ENCODE results near the gene RNF169.

The RNF169 gene

DNA sequence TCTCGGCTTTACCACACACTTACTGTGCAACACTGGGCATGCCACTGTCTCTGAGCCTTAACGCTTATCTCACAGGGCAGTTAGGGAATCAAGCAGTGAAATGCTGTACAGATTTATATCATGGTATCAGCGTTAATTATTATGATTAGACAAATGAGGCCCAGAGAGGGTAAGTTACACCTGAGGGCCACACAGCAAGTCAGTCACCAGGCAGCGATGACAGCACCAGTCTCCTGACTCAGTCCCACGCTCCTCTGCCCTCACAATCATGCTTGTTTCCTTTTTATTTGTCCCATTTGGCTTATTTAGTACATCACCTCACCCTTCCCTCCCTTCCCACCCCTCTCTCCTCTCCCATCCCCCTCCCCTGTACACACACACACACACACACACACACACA is 29.6 kb upstream of the RNF169 start:
- TF ChIP-seq, protein P1, sequence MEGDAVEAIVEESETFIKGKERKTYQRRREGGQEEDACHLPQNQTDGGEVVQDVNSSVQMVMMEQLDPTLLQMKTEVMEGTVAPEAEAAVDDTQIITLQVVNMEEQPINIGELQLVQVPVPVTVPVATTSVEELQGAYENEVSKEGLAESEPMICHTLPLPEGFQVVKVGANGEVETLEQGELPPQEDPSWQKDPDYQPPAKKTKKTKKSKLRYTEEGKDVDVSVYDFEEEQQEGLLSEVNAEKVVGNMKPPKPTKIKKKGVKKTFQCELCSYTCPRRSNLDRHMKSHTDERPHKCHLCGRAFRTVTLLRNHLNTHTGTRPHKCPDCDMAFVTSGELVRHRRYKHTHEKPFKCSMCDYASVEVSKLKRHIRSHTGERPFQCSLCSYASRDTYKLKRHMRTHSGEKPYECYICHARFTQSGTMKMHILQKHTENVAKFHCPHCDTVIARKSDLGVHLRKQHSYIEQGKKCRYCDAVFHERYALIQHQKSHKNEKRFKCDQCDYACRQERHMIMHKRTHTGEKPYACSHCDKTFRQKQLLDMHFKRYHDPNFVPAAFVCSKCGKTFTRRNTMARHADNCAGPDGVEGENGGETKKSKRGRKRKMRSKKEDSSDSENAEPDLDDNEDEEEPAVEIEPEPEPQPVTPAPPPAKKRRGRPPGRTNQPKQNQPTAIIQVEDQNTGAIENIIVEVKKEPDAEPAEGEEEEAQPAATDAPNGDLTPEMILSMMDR (conservative IDR thresholded peaks at IDR 0.05; ENCODE audit: low read length), result no peak
- no peak overlapping the region for H3K4me3 ChIP-seq (ENCODE audit: low read length)
- DNase-seq (ENCODE audit: low read depth), result no peak

DNA sequence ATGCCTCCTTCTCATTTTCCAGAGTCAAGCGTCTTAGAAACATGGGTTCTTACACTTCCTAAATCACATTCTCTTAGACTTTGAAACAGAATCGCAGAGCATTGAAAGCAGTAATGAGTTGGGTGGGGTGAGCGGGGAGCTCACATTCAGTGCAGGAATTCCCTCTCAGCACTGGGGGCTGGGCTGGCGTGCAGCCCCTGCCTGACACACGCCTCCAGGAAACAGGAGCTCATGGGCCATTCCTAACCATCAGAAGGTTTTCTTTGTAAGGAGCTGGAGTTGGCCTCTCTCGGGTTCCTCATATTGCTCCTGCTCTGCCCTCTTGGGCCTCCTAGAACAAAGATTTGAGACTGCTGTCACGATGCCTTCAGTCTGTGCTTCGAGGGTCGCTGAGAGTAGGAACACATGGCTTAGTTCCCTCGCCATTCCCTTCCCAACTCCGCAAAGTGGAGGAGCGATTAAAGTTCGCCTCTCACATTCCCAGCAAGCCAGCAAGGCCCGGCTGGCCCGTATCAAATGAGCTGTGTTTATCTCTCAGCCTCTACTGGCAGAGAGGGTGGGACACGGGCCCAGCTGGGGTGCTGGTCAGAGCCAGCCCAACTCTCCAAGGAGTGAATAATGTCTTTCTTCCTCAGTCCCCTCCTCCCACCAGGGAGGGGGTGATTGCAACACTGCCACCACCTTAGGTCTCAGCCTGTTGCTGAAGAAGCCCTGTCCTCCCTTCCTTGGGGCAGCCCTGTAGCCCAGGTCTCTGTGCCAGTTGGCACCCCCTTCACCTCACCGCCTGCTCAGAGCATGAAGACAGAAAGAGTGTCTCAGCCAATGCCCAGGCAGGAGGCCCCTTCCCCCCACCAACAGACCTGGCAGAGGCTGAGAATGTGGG is 27.8 kb upstream of the RNF169 start:
- TF ChIP-seq, protein P1 (conservative IDR thresholded peaks at IDR 0.05; ENCODE audit: low read length), result no peak
- peak; percentile 26 for DNase-seq (ENCODE audit: low read depth)
- H3K4me3 ChIP-seq (ENCODE audit: low read length), result no peak overlapping the region

DNA sequence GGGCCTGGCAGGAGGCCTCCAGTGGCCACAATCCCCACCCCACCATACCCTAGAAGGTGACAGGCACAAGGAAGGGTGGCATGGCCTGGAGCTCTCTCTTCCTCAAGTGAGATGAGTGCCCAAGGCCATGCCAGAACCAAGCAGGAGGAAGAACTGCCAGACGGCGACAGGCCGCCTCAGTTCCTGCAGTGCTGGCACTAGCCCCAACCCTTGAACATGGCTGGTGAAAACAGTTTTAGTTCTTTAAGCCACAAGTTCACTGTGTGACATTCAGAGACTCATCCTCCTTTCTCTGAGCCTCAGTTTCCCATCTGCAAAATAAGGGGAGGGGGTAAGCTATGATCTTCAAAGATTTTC is 27.2 kb upstream of the RNF169 start:
- TF ChIP-seq, protein P1 (conservative IDR thresholded peaks at IDR 0.05; ENCODE audit: low read length), result no peak
- no peak for DNase-seq (ENCODE audit: low read depth)
- no peak overlapping the region for H3K4me3 ChIP-seq (ENCODE audit: low read length)

DNA sequence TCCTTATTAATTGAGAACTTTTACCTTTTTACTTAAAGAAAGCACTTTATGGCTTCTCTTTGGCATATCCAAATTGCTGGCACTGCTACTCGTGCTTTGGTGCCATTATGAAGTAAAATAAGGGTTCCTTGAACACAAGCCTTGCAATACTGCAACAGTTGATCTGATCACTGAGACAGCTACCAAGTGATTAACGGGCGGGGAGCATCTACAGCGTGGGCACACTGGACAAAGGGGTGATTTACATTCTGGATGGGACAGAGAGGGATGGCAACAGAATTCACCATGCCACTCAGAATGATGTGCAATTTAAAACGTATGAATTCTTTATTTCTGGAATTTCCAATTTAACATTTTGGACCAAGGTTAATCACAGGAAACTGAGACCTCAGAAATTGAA is 25.1 kb upstream of the RNF169 start:
- no peak for DNase-seq (ENCODE audit: low read depth)
- TF ChIP-seq, protein P1 (conservative IDR thresholded peaks at IDR 0.05; ENCODE audit: low read length), result no peak
- H3K4me3 ChIP-seq (ENCODE audit: low read length), result no peak overlapping the region

DNA sequence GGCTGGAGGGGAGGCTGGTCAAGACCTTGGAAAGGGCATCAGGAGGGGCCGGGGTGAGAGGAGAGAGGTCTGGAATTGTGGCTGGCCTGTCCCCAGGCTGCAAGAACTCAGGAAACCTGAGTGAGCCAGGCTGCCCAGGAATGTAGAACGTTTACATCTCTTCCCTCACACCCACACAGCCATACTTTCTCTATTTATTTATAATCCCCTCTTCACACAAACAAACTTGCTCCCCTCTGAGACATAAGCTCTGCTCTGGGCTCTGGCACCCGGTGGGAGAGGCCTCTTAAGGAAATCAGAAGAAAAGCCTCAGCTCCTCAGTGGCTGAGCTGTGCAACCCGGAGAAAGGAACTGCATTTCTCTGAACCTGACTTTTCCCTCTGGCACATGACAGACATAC is 22.9 kb upstream of the RNF169 start:
- H3K4me3 ChIP-seq (ENCODE audit: low read length), result no peak overlapping the region
- DNase-seq (ENCODE audit: low read depth), result no peak
- TF ChIP-seq, protein P1 (conservative IDR thresholded peaks at IDR 0.05; ENCODE audit: low read length), result no peak

DNA sequence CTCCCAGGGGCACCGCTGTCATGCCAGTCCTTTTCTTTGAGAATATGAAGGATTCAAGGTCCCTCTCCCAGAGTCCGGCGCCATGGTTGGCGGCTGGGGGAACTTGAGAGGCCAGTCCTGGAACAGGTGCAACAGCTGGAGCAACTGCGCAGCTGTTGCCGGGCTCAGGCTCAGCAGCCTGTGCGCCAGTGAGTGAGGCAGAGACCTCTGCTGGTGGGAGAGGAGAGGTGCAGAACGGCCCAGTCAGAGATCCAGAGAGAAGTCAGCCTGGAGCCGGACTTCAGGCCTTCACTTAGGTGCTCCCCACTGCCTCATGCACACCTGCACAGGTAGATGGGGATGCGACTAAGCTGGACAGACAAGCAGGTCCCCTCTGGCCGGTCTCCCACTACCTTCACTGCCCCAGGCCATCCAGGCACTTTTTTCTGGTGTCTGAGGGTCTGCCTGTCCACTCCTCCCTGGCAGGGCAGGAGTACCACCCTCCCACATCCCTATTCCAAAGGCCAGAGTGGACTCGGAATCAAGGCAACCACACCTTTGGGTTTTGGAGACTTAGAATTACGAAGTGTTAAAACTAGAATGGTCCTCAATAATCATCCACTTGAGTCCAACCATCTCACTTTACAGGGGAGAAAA is 22.0 kb upstream of the RNF169 start:
- TF ChIP-seq, protein P1 (conservative IDR thresholded peaks at IDR 0.05; ENCODE audit: low read length), result peak; percentile 98
- DNase-seq (ENCODE audit: low read depth), result peak; percentile 72

DNA sequence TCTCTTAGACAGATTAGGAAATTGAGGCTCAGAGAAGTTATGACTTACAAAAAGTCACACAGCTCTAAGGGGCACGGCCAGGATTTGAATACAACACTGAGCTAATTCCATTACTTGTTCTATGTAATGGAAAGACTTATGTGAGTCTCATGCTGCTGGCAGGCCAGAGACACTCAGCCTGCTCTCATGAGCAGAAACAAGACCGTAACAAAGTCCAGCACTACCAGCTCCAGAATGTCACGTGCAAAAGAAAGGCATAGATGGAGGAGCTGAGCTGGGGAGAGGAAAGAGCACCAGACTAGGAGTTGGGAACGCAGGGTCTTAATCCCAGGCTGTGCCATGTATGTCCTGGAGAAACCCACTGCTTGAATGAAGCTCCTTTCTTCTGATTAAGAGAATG is 19.3 kb upstream of the RNF169 start:
- TF ChIP-seq, protein P1 (conservative IDR thresholded peaks at IDR 0.05; ENCODE audit: low read length), result no peak
- no peak overlapping the region for H3K4me3 ChIP-seq (ENCODE audit: low read length)
- no peak for DNase-seq (ENCODE audit: low read depth)

More for the DNA sequence above, 22.0 kb upstream of the RNF169 start:
- no peak overlapping the region for H3K4me3 ChIP-seq (ENCODE audit: low read length)

Measured in AG10803 (cell line).